ENCODE data around the gene VPS54. TPM values are rescaled to one million over a fixed set of nuclear protein-coding genes. Genes with fewer than 3 reads are reported as not detected.
"Not testable (repeated sequence)": the region's sequence is repeated elsewhere in the genome, so short reads cannot be mapped to it uniquely, and the experiment has no call there.

The VPS54 gene
- total and polyA plus RNA-seq, 9 donors, result 22.3 to 28.0 (median 26.7) TPM

- H3K27me3 ChIP-seq (ENCODE audit: control insufficient read depth, insufficient read depth, low read length); H3K36me3 ChIP-seq (ENCODE audit: control insufficient read depth, insufficient read depth, low read length); H3K27ac ChIP-seq (ENCODE audit: low read length); DNase-seq; H3K4me1 ChIP-seq (ENCODE audit: control insufficient read depth, insufficient read depth, low read length); H3K4me3 ChIP-seq (ENCODE audit: low read length): not testable (repeated sequence)
- H3K9me3 ChIP-seq (replicated peaks; ENCODE audit: control insufficient read depth, low read depth, low read length), result peaks cover 25% of the 10 kb centered on the region
- WGBS (ENCODE audit: insufficient coverage), result no CpG with 5 or more reads among the region's 9 CpGs
These were observed 24.7 kb downstream of the VPS54 start for GRCh38 chr2:63994329-63995070.

- WGBS (ENCODE audit: insufficient coverage), result 63% methylated on average over 4 of the region's 5 CpGs
These were observed 25.4 kb downstream of the VPS54 start for GRCh38 chr2:63993871-63994270.

GRCh38 chr2:63993130-63993584 lies 26.1 kb downstream of the VPS54 start:
- H3K9me3 ChIP-seq (replicated peaks; ENCODE audit: control insufficient read depth, low read depth, low read length), result peaks cover 20% of the 10 kb centered on the region
- not testable (repeated sequence) for H3K27ac ChIP-seq (ENCODE audit: low read length); H3K4me1 ChIP-seq (ENCODE audit: control insufficient read depth, insufficient read depth, low read length); H3K4me3 ChIP-seq (ENCODE audit: low read length); H3K36me3 ChIP-seq (ENCODE audit: control insufficient read depth, insufficient read depth, low read length); H3K27me3 ChIP-seq (ENCODE audit: control insufficient read depth, insufficient read depth, low read length); DNase-seq
- WGBS (ENCODE audit: insufficient coverage), result 97% methylated on average over 3 of the region's 9 CpGs

More at GRCh38 chr2:63993871-63994270, 25.4 kb downstream of the VPS54 start:
- Histone ChIP-seq H3K9me3 (replicated peaks; ENCODE audit: control insufficient read depth, low read depth, low read length) (peaks cover 25% of the 10 kb centered on the region), H3K4me3 (ENCODE audit: low read length) (no peak overlapping the region), H3K27me3 (ENCODE audit: control insufficient read depth, insufficient read depth, low read length) (no peaks in the 10 kb centered on the region), H3K36me3 (ENCODE audit: control insufficient read depth, insufficient read depth, low read length) (peaks cover 3% of the 10 kb centered on the region), H3K27ac (ENCODE audit: low read length) (no peak overlapping the region), H3K4me1 (ENCODE audit: control insufficient read depth, insufficient read depth, low read length) (no peaks in the 10 kb centered on the region)
- no peak for DNase-seq

- Histone ChIP-seq H3K9me3 (replicated peaks; ENCODE audit: control insufficient read depth, low read depth, low read length) (peaks cover 16% of the 10 kb centered on the region), H3K4me1 (ENCODE audit: control insufficient read depth, insufficient read depth, low read length) (no peaks in the 10 kb centered on the region), H3K27ac (ENCODE audit: low read length) (no peak overlapping the region), H3K4me3 (ENCODE audit: low read length) (no peak overlapping the region), H3K36me3 (ENCODE audit: control insufficient read depth, insufficient read depth, low read length) (peaks cover 3% of the 10 kb centered on the region), H3K27me3 (ENCODE audit: control insufficient read depth, insufficient read depth, low read length) (no peaks in the 10 kb centered on the region)
- DNase-seq, result peak; percentile 21
- 80% methylated on average over 1 of the region's 13 CpGs for WGBS (ENCODE audit: insufficient coverage)
These were observed 27.1 kb downstream of the VPS54 start for GRCh38 chr2:63992061-63992685.

- not testable (repeated sequence) for H3K36me3 ChIP-seq (ENCODE audit: control insufficient read depth, insufficient read depth, low read length); H3K27me3 ChIP-seq (ENCODE audit: control insufficient read depth, insufficient read depth, low read length); H3K4me1 ChIP-seq (ENCODE audit: control insufficient read depth, insufficient read depth, low read length); DNase-seq; H3K27ac ChIP-seq (ENCODE audit: low read length); H3K4me3 ChIP-seq (ENCODE audit: low read length)
- WGBS (ENCODE audit: insufficient coverage), result 98% methylated on average over 11 of the region's 12 CpGs
- peaks cover 12% of the 10 kb centered on the region for H3K9me3 ChIP-seq (replicated peaks; ENCODE audit: control insufficient read depth, low read depth, low read length)
These were observed 27.8 kb downstream of the VPS54 start for GRCh38 chr2:63991173-63991999.

GRCh38 chr2:63990072-63990471 lies 29.2 kb downstream of the VPS54 start:
- no peaks in the 10 kb centered on the region for H3K27me3 ChIP-seq (ENCODE audit: control insufficient read depth, insufficient read depth, low read length)
- peaks cover 3% of the 10 kb centered on the region for H3K36me3 ChIP-seq (ENCODE audit: control insufficient read depth, insufficient read depth, low read length)
- no peak for DNase-seq
- no peaks in the 10 kb centered on the region for H3K4me1 ChIP-seq (ENCODE audit: control insufficient read depth, insufficient read depth, low read length)
- H3K9me3 ChIP-seq (replicated peaks; ENCODE audit: control insufficient read depth, low read depth, low read length), result peaks cover 12% of the 10 kb centered on the region
- H3K27ac ChIP-seq (ENCODE audit: low read length), result no peak overlapping the region
- 89% methylated on average over 12 of the region's 12 CpGs for WGBS (ENCODE audit: insufficient coverage)
- H3K4me3 ChIP-seq (ENCODE audit: low read length), result no peak overlapping the region

- peaks cover 12% of the 10 kb centered on the region for H3K9me3 ChIP-seq (replicated peaks; ENCODE audit: control insufficient read depth, low read depth, low read length)
- H3K36me3 ChIP-seq (ENCODE audit: control insufficient read depth, insufficient read depth, low read length); H3K27ac ChIP-seq (ENCODE audit: low read length); DNase-seq; H3K27me3 ChIP-seq (ENCODE audit: control insufficient read depth, insufficient read depth, low read length); H3K4me1 ChIP-seq (ENCODE audit: control insufficient read depth, insufficient read depth, low read length); H3K4me3 ChIP-seq (ENCODE audit: low read length): not testable (repeated sequence)
- 92% methylated on average over 6 of the region's 12 CpGs for WGBS (ENCODE audit: insufficient coverage)
These were observed 30.3 kb downstream of the VPS54 start for GRCh38 chr2:63988842-63989436.

GRCh38 chr2:63984606-63985359 lies 34.4 kb downstream of the VPS54 start:
- DNase-seq, result no peak
- H3K27ac ChIP-seq (ENCODE audit: low read length), result no peak overlapping the region
- H3K4me1 ChIP-seq (ENCODE audit: control insufficient read depth, insufficient read depth, low read length), result no peaks in the 10 kb centered on the region
- H3K9me3 ChIP-seq (replicated peaks; ENCODE audit: control insufficient read depth, low read depth, low read length), result peaks cover 3% of the 10 kb centered on the region
- H3K27me3 ChIP-seq (ENCODE audit: control insufficient read depth, insufficient read depth, low read length), result no peaks in the 10 kb centered on the region
- no peak overlapping the region for H3K4me3 ChIP-seq (ENCODE audit: low read length)
- WGBS (ENCODE audit: insufficient coverage), result 100% methylated on average over 1 of the region's 6 CpGs
- H3K36me3 ChIP-seq (ENCODE audit: control insufficient read depth, insufficient read depth, low read length), result peaks cover 7% of the 10 kb centered on the region

GRCh38 chr2:63983986-63984605 lies 35.1 kb downstream of the VPS54 start:
- Histone ChIP-seq H3K27me3 (ENCODE audit: control insufficient read depth, insufficient read depth, low read length) (no peaks in the 10 kb centered on the region), H3K27ac (ENCODE audit: low read length) (no peak overlapping the region), H3K9me3 (replicated peaks; ENCODE audit: control insufficient read depth, low read depth, low read length) (no peaks in the 10 kb centered on the region), H3K4me3 (ENCODE audit: low read length) (no peak overlapping the region), H3K4me1 (ENCODE audit: control insufficient read depth, insufficient read depth, low read length) (no peaks in the 10 kb centered on the region), H3K36me3 (ENCODE audit: control insufficient read depth, insufficient read depth, low read length) (peaks cover 7% of the 10 kb centered on the region)
- no peak for DNase-seq
- no CpG with 5 or more reads among the region's 2 CpGs for WGBS (ENCODE audit: insufficient coverage)

Measured in muscle of leg (tissue), 11 donors.